ENCODE results near the gene TFEC. TPM values are rescaled to one million over a fixed set of nuclear protein-coding genes. Genes with fewer than 3 reads are reported as not detected.

Gene TFEC
- total and polyA plus RNA-seq, 10 donors: 6.8 to 55.7 (median 34.1) TPM

GRCh38 chr7:115976651-115977050, 53.9 kb downstream of the TFEC start:
- intact Hi-C loops (cut with DNase I; ENCODE audit: low total_unique reads): no loop called here
- no peak for DNase-seq
- Histone ChIP-seq H3K4me3 (no peak overlapping the region), H3K9me3 (no peaks in the 10 kb centered on the region), H3K36me3 (no peaks in the 10 kb centered on the region), H3K27me3 (replicated peaks in 1 of 7) (no peaks in the 10 kb centered on the region), H3K27ac (no peak overlapping the region), H3K4me1 (no peaks in the 10 kb centered on the region)
- WGBS, 5 donors: 74 to 81% (median 78%) methylated on average over 3 of the region's 3 CpGs
- TF ChIP-seq POLR2A (IDR thresholded peaks at IDR 0.05) (no peak), POLR2AphosphoS5 (IDR thresholded peaks at IDR 0.05) (no peak)
- TF ChIP-seq, protein P1, sequence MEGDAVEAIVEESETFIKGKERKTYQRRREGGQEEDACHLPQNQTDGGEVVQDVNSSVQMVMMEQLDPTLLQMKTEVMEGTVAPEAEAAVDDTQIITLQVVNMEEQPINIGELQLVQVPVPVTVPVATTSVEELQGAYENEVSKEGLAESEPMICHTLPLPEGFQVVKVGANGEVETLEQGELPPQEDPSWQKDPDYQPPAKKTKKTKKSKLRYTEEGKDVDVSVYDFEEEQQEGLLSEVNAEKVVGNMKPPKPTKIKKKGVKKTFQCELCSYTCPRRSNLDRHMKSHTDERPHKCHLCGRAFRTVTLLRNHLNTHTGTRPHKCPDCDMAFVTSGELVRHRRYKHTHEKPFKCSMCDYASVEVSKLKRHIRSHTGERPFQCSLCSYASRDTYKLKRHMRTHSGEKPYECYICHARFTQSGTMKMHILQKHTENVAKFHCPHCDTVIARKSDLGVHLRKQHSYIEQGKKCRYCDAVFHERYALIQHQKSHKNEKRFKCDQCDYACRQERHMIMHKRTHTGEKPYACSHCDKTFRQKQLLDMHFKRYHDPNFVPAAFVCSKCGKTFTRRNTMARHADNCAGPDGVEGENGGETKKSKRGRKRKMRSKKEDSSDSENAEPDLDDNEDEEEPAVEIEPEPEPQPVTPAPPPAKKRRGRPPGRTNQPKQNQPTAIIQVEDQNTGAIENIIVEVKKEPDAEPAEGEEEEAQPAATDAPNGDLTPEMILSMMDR (IDR thresholded peaks at IDR 0.05 in 8 of 11, conservative IDR thresholded peaks at IDR 0.05 in 3 of 11): no peak

DNA sequence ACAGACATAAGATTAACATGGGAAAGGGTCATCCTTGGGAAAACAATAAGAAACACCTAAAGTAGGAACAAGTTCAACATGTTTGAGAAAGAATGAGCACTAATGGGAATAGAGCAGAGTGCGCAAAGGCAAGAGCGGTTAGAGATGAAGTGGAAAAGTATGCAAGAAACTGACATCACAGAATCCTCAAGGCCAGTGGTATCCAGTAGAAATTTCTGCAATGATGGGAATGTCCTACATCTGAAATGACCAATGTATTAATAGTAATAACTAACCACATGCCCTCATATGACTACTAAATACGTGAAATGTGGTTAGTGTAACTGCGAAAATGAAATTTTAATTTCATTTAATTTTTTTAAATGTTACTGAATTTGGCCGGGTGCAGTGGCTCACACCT, 54.8 kb downstream of the TFEC start:
- Histone ChIP-seq H3K4me3 (no peak overlapping the region), H3K27me3 (replicated peaks in 1 of 7) (no peaks in the 10 kb centered on the region), H3K9me3 (no peaks in the 10 kb centered on the region), H3K27ac (no peak overlapping the region), H3K36me3 (no peaks in the 10 kb centered on the region), H3K4me1 (no peaks in the 10 kb centered on the region)
- DNase-seq: no peak
- WGBS, 5 donors: 70 to 89% (median 73%) methylated on average over 5 of the region's 5 CpGs
- intact Hi-C loops (cut with DNase I; ENCODE audit: low total_unique reads): no loop called here
- TF ChIP-seq POLR2A (IDR thresholded peaks at IDR 0.05): no peak
- TF ChIP-seq, protein P1 (IDR thresholded peaks at IDR 0.05 in 8 of 11, conservative IDR thresholded peaks at IDR 0.05 in 3 of 11): no peak
- TF ChIP-seq POLR2AphosphoS5 (IDR thresholded peaks at IDR 0.05): no peak

DNA sequence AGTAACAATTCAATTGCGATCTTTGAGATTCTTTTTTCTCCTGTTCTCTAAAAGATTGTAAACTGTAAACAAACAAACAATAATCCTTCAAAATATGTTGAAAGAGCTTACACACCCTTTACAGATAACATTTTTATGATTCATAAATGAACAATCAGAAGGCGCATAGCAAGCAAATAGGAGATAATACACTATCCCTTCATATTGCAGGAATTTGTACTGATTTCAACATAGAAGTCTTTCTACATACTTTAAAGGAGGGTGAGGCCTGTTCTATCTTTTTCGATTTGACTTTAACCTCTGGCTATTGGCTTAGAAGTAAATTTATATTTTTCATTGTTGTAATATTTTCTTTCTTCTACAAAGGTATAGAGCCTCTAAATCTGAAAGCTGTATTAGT, 57.2 kb downstream of the TFEC start:
- Histone ChIP-seq H3K36me3 (no peaks in the 10 kb centered on the region), H3K27ac (no peak overlapping the region), H3K27me3 (replicated peaks in 1 of 7) (no peaks in the 10 kb centered on the region), H3K4me3 (no peak overlapping the region), H3K4me1 (no peaks in the 10 kb centered on the region), H3K9me3 (no peaks in the 10 kb centered on the region)
- TF ChIP-seq POLR2A (IDR thresholded peaks at IDR 0.05) (no peak), POLR2AphosphoS5 (IDR thresholded peaks at IDR 0.05) (no peak)
- TF ChIP-seq, protein P1 (IDR thresholded peaks at IDR 0.05 in 8 of 11, conservative IDR thresholded peaks at IDR 0.05 in 3 of 11): no peak
- DNase-seq: no peak
- WGBS, 5 donors: 83 to 95% (median 89%) methylated on average over 3 of the region's 3 CpGs
- intact Hi-C loops (cut with DNase I; ENCODE audit: low total_unique reads): no loop called here

- TF ChIP-seq POLR2A (IDR thresholded peaks at IDR 0.05): no peak
- TF ChIP-seq, protein P1 (IDR thresholded peaks at IDR 0.05 in 8 of 11, conservative IDR thresholded peaks at IDR 0.05 in 3 of 11): no peak
- TF ChIP-seq POLR2AphosphoS5 (IDR thresholded peaks at IDR 0.05): no peak
- Histone ChIP-seq H3K4me3 (no peak overlapping the region), H3K9me3 (no peaks in the 10 kb centered on the region), H3K36me3 (no peaks in the 10 kb centered on the region), H3K4me1 (no peaks in the 10 kb centered on the region), H3K27ac (no peak overlapping the region), H3K27me3 (replicated peaks in 1 of 7) (no peaks in the 10 kb centered on the region)
- intact Hi-C loops (cut with DNase I; ENCODE audit: low total_unique reads): no loop called here
- no peak for DNase-seq
Observed at GRCh38 chr7:115971506-115971905, 59.1 kb downstream of the TFEC start.

Measured in spleen (tissue), 11 donors.